ENCODE data around the gene DNAJB7.

DNA sequence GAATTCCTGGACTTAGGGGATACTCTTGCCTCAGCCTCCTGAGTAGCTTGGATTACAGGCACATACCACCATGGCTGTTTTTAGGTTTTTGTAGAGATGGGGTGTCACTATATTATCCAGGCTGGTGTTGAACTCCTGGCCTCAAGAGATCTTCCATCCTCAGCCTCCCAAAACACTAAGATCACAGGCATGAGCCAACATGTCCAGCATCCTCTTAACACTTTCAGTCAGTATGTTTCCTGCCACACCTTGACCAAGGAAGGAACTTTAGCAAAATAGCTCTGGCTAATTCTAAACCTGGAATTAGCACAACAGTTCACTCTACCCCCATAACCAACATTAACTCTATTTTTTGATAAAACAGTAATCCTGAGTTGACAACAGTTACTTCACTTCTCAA is 27.2 kb upstream of the DNAJB7 start:
- TF ChIP-seq CTCF (conservative IDR thresholded peaks at IDR 0.05; ENCODE audit: low read length), result no peak
- TF ChIP-seq EZH2phosphoT487 (IDR thresholded peaks at IDR 0.05; ENCODE audit: borderline replicate concordance), result no peak

Measured in Loucy (cell line).